Measurements from ENCODE around the gene XPOT. TPM values are rescaled to one million over a fixed set of nuclear protein-coding genes. Genes with fewer than 3 reads are reported as not detected.

Gene XPOT
- total and polyA plus RNA-seq, 9 donors, result 13.2 to 170 (median 33.8) TPM

DNA sequence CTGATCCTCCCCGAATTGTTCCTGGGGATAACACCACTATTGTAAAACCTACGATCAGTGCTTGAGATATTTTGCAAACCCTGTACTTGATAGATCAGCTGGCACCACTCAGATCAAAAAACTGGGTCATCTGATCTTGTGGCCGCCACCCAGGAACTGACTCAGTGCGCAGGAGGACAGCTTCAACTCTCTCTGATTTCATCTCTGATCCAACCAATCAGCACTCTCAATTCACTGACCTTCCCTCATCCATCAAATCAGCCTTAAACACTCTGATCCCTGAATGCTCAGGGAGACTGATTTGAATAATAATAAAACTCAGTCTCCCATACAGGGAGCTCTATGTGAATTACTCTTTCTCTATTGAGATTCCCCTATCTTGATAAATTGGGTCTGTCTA, 4.2 kb upstream of the XPOT start:
- Histone ChIP-seq H3K4me1 (ENCODE audit: insufficient read depth) (no peaks in the 10 kb centered on the region), H3K27ac (no peak overlapping the region), H3K9me3 (no peaks in the 10 kb centered on the region), H3K27me3 (no peaks in the 10 kb centered on the region), H3K4me3 (no peak overlapping the region), H3K36me3 (no peaks in the 10 kb centered on the region)
- DNase-seq, result no peak
- TF ChIP-seq CTCF (IDR thresholded peaks at IDR 0.05) (no peak), EP300 (IDR thresholded peaks at IDR 0.05) (no peak), POLR2A (IDR thresholded peaks at IDR 0.05) (no peak)
- WGBS, 3 donors, result 36 to 45% (median 37%) methylated on average over 4 of the region's 4 CpGs
- intact Hi-C loops (cut with DNase I), result loop anchor here in 1 of 4 donors (10.0 kb wide), 1 partner anchor 55 kb away; the partner anchor contains the start of gene TBK1

GRCh38 chr12:64402181-64402580, 2.0 kb upstream of the XPOT start:
- WGBS, 3 donors, result 85 to 86% (median 86%) methylated on average over 5 of the region's 5 CpGs
- Histone ChIP-seq H3K4me3 (no peak overlapping the region), H3K9me3 (no peaks in the 10 kb centered on the region), H3K36me3 (no peaks in the 10 kb centered on the region), H3K4me1 (ENCODE audit: insufficient read depth) (peaks cover 2% of the 10 kb centered on the region), H3K27me3 (no peaks in the 10 kb centered on the region), H3K27ac (no peak overlapping the region)
- no peak for DNase-seq
- intact Hi-C loops (cut with DNase I), result loop anchor here in 1 of 4 donors (10.0 kb wide), 1 partner anchor 53 kb away; the partner anchor contains the start of gene TBK1
- TF ChIP-seq EP300 (IDR thresholded peaks at IDR 0.05), result no peak
- TF ChIP-seq CTCF (IDR thresholded peaks at IDR 0.05), result no peak
- no peak for TF ChIP-seq POLR2A (IDR thresholded peaks at IDR 0.05)

DNA sequence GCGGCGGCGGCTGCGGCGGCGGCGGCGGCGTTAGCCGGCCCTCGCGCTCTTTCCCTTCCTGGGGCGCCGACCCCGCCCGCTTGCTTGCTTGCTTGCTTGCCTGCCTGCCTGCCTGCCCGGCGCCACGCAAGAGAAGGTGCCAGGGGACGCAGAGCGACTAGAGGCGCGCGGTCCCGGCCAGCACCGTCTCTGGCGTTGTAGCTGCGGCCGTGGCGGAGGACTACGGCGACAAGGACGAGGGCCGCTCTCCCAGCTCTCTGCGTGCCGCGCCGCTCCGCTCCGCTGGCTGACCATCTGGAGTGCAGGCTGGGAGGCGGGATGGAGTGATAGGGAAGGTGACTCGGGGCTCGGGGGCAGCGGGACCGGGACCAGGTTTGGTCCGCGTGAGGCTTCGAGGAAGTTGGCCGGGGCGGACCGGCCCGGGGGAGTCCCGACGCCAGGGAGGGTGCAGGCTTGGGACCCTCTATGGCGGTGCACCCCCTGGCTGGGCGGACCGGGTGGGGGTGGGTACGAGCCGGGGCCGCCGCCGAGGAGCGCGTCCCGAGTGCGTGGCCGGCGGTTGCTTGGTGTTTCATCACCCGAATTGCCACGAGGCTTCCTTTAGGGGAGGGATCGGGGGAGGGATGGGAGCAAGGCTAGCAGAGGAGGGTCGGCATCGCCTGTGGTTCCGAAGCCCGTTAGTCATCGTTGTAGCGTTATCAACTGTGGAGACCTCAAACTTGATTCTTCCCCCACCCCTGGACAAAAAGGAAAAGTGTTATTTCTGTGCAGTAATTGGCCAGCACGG, 471 bp downstream of the XPOT start:
- Histone ChIP-seq H3K36me3 (no peaks in the 10 kb centered on the region), H3K9me3 (no peaks in the 10 kb centered on the region), H3K27me3 (no peaks in the 10 kb centered on the region), H3K4me3 (peak overlapping the region; percentile 90), H3K27ac (peak overlapping the region; percentile 54 to 96), H3K4me1 (ENCODE audit: insufficient read depth) (peaks cover 2% of the 10 kb centered on the region)
- intact Hi-C loops (cut with DNase I), result loop anchor here in 1 of 4 donors (10.0 kb wide), 1 partner anchor 50 kb away; the partner anchor contains the start of gene TBK1
- 0 to 1% (median 0%) methylated on average over 52 to 78 of the region's 78 CpGs for WGBS, 3 donors
- TF ChIP-seq POLR2A (IDR thresholded peaks at IDR 0.05), result peak; percentile 62
- no peak for TF ChIP-seq EP300 (IDR thresholded peaks at IDR 0.05)
- peak in 2 of 5 donors; percentile 43 to 56 for DNase-seq

DNA sequence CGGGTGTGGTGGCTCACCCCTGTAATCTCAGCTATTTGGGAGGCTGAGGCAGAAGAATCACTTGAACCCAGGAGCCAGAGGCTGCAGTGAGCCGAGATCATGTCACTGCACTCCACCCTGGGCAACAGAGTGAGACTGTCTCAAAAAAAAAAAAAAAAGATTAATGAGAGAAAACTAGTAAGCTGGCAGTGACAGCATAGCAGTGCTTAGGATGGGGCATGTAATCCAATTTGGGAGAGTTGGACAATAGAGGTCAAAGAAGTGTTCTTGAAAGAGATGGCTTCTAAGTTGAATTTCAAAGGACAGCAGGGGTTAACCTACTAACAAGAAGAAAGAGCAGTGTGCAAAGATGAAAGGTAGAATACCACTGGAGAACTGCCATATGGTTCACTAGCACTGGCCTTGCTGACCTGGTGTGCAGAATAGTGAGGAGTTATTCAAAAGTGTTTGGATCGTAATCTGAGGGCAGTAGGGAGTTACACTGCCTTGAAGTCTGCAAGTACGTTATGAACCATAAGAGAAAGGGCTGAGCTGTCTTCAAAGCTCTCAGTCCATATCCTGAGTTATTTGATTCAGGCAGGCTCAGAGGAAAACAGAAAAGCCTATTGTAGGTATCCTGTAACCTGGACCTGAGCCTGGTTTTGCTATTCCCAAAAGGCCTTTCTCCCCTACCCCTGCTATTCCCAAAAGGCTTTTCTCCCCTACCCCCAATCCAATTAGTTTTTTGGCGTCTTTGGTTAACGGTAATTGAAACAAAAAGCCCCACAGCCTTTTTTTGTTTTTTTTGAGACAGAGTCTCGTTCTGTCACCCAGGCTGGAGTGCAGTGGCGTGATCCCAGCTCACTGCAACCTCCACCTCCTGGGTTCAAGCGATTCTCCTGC, 3.4 kb downstream of the XPOT start:
- H3K36me3 ChIP-seq, result no peaks in the 10 kb centered on the region
- DNase-seq, result no peak
- H3K27me3 ChIP-seq, result no peaks in the 10 kb centered on the region
- 86 to 89% (median 86%) methylated on average over 9 of the region's 9 CpGs for WGBS, 3 donors
- no peak overlapping the region for H3K4me3 ChIP-seq
- H3K4me1 ChIP-seq (ENCODE audit: insufficient read depth), result peaks cover 2% of the 10 kb centered on the region
- no peaks in the 10 kb centered on the region for H3K9me3 ChIP-seq
- intact Hi-C loops (cut with DNase I), result loop anchor here in 1 of 4 donors (10.0 kb wide), 1 partner anchor 47 kb away; the partner anchor contains the start of gene TBK1
- no peak for TF ChIP-seq EP300 (IDR thresholded peaks at IDR 0.05)
- no peak for TF ChIP-seq CTCF (IDR thresholded peaks at IDR 0.05)
- no peak for TF ChIP-seq POLR2A (IDR thresholded peaks at IDR 0.05)
- no peak overlapping the region for H3K27ac ChIP-seq

All from ovary (tissue), 9 donors.